ENCODE measurements around the gene NAA35.
"Not testable (repeated sequence)": the region's sequence is repeated elsewhere in the genome, so short reads cannot be mapped to it uniquely, and the experiment has no call there.

The NAA35 gene

DNA sequence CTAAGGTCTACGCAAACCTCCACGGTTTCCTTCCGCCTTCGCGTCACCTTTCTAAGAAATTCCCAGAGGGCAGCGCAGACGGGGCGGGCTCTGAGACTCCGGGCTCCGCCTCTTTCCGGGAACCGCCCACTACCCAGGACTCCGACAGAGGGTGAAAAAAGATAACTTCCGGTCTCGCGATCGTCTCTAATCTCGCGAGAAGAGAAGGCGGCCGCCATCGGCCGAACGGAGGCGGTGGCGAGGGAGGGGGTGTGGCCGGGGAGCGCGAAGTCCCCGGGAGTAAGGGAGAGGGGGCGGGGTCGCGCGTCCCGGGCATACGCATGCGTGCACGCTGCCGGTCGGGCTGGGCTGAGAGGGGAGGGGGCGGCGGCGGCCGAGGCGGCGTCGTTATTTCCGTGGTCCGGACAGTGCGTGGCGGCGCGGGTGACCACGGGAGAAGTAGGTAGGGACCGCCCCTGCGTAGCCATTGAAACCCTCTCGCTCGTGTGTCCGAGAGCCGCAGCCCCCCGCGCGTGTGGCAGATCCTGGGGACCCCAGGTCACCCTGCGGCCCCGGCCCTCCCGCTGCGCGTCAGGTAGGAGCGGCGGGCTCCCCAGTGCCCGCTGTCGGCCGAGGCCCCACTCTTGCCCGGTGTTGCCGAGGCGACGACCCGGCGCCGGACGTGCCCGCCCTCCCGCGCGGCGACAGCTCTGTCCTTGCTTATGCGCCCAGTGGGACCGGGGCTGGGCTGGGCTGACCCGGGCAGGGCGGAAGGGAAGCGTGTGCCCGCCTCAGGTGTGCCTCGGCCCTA lies at the start of gene NAA35:
Gene NAA35 (plus strand): TSS at position 315 of the 790 bp plus-strand sequence. CDS start 1,014 bp downstream, outside the sequence.
- DNase-seq, result peak; percentile 97 to 98 (median 98)

DNA sequence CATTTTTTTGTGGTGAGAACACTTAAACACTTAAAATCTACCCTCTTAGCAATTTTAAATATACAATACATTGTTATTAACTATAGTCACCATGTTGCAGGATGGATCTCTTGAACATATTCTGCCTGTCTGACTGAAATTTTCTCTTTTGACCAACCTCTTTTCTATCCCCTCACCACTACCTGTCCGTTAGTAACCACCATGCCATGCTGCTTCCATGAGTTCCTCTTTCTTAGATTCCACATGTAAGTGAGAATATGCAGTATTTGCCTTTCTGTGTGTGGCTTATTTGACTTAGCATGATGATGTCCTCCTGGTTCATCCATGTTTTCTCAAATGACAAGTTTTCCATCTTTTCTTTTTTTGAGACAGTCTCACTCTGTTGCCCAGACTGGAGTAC lies 48.5 kb upstream of the NAA35 start:
- no peak for DNase-seq

- no peak for DNase-seq
Observed at GRCh38 chr9:85895685-85896084, 45.3 kb upstream of the NAA35 start.

- DNase-seq, result no peak
Observed at GRCh38 chr9:85897848-85898247, 43.1 kb upstream of the NAA35 start.

GRCh38 chr9:85898332-85898731 lies 42.6 kb upstream of the NAA35 start:
- DNase-seq, result no peak

- no peak for DNase-seq
Observed at GRCh38 chr9:85899388-85899787, 41.6 kb upstream of the NAA35 start.

DNA sequence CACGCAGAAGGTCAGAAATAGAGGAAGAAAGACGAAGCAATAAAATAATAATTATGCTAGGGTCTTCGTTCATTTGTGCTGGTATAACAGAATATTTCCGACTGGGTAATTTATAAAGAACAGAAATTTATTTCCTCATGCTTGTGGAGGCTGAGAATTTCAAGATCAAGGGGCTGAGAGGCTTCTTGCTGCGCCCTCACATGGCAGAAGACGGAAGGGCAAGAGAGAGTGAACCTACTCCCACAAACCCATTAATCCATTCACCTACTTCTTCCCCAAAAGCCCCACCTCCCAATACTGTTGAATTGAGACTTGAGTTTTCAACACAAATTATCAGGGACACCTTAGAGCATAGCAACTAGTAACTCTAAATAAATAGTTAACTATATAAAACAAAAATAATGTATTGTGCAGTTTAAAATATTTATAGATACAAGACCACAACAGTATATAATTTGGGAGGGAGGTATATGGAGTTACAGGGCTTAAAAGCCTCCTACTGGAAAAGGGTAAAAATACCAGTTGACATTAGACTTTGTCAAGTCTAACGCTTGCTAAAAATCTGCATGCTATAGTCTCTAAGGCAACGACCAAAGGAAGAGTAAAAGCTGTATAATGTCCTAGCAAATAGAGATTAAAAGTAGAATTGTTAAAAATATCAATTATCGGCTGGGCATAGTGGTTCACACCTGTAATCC lies 40.3 kb upstream of the NAA35 start:
- DNase-seq, result no peak

DNA sequence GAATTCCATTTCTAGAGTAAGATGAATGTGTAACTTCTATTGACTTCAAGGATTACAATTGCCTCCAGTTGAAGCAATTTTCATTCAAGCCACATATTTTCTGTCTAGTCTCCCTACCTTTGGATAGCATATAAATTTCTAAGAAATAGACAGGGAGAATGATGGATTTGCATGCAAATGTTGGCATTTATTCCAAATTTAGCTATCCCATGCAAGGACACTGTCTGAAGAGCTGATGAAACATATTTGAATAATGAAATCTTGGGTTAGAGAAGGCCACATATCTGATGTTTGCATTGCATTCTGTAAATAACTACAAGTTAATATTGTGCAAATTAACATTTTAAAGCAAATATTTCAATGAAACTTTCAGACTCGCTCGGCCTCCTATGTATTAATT lies 36.0 kb upstream of the NAA35 start:
- no peak for DNase-seq

DNA sequence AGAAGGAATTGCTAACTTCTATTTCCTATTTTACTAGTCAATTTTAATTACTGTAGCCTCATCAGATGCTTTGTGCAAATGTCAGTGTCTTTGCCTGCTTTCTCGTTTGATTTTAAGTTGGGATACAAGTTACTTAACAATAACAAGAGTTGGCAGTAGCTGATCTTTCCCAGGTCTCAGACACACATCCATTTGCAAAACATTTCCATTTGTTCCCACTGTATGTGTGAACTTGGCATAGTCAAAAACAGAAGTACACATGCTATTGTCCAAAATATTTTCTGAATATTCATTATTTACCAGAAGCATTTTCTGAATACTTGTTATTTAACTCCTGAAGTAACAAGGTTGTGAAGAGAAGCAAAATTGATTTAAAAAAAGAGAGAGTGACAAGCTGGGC lies 35.0 kb upstream of the NAA35 start:
- no peak for DNase-seq

GRCh38 chr9:85909390-85909789 lies 31.6 kb upstream of the NAA35 start:
- DNase-seq, result no peak

GRCh38 chr9:85914108-85914507 lies 26.8 kb upstream of the NAA35 start:
- DNase-seq, result no peak

DNA sequence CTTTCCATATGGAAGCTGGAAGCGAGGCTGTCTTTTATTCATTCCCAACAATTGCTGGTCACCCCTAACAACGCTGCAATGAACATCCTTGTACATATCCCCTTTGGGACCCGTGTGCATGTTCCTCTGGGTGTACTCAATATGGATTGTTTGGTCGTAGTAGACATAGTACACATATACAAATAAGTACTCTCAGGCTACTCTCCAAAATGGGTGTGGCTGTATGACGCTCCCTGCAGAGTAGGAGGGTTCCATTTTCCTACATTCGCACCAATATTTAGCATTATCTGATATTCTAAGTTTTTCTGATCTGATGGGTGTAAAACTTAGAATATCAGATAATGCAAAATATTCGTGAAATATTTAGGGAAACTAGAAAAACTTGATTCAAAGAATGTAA lies 23.2 kb upstream of the NAA35 start:
- no peak for DNase-seq

GRCh38 chr9:85925493-85925892 lies 15.5 kb upstream of the NAA35 start:
- no peak for DNase-seq

- DNase-seq, result no peak
Observed at GRCh38 chr9:85927076-85927475, 13.9 kb upstream of the NAA35 start.

DNA sequence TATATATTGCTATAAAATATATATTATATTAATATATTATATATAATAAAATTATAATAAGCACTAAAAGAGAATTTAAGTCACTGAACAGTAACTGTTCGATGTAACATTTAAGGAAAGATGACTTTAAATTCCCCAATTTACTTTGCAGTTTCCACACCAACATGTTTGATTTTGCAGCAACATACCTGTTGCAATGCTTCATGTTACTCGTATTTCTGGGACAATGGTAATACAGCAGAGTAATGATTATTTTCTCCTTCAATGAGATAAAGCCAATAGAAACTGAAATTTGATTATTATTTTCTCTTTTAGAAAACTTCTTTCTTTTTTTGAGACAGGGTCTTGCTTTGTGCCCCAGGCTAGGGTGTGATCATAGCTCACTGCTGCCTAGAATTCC lies 9.5 kb upstream of the NAA35 start:
- no peak for DNase-seq

DNA sequence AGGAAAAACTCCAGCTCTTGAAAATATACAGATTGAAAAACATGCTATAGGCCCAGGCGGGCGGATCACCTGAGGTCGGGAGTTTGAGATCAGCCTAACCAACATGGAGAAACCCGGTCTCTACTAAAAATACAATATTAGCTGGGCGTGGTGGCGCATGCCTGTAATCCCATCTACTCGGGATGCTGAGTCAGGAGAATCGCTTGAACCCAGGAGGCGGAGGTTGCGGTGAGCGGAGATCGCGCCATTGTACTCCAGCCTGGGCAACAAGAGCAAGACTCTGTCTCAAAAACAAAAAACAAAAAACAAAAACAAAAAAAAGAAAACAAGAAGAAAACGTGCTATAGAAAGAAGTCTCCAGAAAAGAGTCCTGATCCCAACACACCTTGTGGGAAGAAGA lies 5.0 kb upstream of the NAA35 start:
- DNase-seq, result not testable (repeated sequence)

DNA sequence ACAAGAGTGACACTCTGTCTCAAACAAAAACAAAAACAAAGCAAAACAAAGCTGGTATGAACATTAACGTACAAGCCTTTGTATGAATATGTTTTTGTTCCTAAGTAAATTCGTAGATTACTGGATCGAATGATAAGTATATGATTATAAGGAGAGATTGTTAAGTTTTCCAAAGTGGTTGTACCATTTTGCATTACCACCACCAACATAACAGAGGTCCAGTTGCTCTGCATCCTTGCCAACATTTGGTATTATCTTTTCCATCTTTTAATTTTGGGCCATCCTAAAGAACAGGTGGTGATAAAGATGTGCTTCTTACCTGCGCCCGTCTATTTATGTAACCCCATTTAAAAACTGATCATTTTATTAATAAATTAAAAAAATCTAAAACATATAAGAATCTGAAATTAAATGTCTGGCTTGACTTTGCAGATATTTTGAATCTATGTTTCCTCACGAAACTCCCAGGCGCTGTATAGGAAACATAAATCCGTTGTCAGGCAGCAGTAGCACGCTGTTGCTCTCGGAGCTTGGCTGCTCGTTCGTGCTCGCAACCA lies 593 bp upstream of the NAA35 start:
- DNase-seq, result no peak

DNA sequence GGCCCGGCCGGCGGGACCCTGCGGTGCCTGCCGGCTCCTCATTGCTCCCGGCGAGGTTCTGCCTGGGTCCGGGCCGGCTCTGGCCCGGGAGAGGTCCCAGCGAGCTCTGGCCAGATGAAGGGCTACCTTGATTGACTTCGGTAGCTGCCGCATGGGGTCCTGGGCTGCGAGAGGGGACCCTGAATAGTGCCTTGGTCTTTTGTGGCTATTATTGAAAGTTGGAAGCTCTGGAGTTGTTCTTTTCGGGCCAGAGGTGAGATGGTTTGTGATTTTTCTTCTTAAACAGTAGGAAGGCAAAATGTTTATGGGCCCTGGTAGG lies 635 bp downstream of the NAA35 start:
- no peak for DNase-seq

DNA sequence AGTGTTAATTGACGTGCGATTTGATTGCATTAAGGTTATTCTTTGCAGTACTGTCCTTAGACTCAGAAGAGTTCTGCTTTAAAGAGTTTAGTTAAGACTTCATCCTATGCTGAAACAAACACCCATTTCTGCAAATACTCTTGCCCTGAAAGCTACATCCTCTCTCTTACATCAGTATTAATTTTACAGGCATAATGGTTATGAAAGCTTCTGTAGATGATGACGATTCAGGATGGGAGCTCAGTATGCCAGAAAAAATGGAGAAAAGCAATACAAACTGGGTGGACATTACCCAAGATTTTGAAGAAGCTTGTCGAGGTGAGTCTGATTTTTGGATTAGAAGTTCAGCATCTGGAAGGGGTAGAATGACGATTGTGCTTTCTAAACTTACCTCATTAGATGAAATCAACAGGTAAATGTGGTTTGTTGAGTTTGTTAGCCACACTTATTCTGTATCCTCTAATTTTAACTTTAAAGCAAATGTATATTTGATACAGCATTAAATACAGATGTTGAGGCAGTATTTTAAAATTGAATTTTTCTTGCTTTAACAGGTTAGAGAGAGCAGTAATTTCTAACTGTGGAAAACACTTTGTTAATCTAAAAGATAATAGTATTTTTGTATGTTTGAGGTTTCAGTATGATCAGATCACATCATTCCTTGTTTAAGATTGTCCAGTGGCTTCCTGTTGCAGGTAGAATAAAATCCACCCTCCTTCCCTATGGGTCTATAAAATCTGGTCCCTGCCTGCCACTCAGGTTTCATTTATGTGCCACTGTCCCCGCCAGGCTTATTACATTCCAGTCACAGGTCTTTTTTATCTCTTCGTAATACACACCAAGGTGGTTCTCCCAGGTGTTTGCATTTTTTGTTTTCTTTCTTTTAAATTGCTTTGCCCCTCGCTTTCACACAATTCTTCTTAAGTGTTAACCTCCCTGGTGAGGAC lies 1.3 kb downstream of the NAA35 start:
- no peak for DNase-seq

DNA sequence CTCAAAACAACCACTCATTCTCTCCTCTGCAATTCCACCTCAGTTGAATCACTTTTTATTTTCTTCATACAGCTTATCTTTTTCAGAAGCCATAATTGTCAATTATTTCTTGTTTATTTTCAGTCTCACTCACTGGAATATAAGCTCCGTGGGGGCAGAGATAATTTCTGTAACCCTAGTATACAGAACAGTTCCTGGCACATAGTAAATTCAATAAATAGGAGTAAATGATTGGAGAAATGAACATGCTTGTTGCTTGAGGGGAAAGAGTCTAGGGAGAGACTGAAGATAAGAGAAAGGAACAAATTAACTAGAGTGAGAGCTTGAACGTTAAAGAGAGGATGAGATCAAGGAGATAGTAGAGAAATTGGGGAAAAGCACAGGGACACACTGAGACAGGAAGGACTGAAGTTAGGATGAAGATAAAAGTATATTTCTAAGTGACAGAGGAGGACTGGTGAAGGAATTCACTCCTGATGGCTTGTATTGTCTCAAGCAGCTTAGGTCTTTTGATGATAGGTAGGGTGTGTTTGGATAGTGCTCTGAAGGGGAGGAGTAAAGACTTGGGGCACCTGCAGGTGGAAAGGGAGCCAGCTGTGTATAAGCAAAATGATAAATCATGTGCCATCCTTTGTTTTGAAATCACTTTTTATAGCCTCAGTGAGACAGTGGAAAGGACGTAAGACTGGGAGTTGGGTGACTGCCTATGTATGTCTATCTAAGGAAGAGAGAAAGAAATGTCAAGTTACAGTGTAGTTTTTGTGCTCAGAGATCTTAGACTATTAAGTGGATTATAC lies 2.2 kb downstream of the NAA35 start:
- no peak for DNase-seq

DNA sequence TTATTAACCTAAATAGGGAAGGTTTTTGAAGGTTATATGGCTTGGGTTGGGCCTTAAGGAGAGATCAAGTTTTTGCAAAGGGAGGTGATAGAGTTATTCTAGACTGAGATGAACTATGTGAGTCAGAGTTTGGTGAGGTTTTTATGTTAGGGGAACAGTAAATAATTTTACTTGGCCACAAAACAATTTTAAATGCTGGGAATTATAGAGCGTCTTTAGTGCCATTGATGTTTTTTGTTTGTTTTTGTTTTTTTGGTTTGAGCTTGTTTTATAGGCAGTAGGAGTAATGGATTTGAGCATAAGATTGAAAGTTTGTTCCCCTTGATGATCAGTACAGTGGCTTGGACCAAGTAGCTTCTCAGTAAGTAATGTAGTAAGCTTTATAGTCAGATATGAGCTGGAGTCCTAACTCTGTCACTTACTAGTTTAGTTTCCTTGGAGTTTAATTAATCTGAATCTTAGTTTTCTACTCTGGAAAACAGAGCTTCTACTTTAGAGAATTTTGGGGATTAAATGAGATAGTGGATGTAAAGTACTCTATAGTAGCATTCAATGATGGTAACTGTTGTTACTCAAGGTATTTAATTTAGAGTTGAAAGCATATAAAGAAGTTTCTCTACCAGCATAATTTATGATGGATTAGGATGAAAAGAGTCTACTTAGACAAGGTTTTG lies 2.9 kb downstream of the NAA35 start:
- no peak for DNase-seq

GRCh38 chr9:85944672-85945071 lies 3.7 kb downstream of the NAA35 start:
- no peak for DNase-seq
